ENCODE measurements around the gene IL5. TPM values are rescaled to one million over a fixed set of nuclear protein-coding genes. Genes with fewer than 3 reads are reported as not detected.

Gene IL5
- total and polyA plus RNA-seq, 10 donors: not detected

DNA sequence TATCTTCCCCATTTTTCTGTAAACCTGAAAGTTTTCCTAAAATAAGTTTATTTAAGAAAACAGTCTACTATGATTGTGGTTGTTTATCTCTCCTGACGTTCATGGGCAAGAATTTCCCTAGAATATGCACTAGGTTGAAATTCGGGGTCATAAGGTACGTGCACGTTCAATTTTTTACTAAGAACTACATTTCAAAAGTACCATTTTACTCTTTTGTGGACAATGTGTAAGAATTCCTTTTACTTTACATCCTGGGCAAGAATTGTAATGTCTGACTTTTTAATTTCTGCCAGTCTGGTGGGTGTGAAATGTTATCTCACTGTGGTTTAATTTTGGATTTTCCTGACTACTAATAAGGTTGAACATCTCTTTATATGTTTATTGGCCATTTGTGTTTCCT lies 12.4 kb downstream of the IL5 start:
- no peaks in the 10 kb centered on the region for H3K36me3 ChIP-seq
- no peaks in the 10 kb centered on the region for H3K9me3 ChIP-seq
- H3K4me3 ChIP-seq: no peak overlapping the region
- intact Hi-C loops (cut with DNase I; ENCODE audit: low total_unique reads): no loop called here
- no peaks in the 10 kb centered on the region for H3K27me3 ChIP-seq (replicated peaks in 1 of 7)
- H3K27ac ChIP-seq: no peak overlapping the region
- H3K4me1 ChIP-seq: peaks cover 10 to 32% (median 13%) of the 10 kb centered on the region in 6 donors
- 67 to 79% (median 74%) methylated on average over 4 of the region's 4 CpGs for WGBS, 5 donors
- TF ChIP-seq POLR2A (IDR thresholded peaks at IDR 0.05): no peak
- TF ChIP-seq POLR2AphosphoS5 (IDR thresholded peaks at IDR 0.05): no peak
- TF ChIP-seq, protein P1, sequence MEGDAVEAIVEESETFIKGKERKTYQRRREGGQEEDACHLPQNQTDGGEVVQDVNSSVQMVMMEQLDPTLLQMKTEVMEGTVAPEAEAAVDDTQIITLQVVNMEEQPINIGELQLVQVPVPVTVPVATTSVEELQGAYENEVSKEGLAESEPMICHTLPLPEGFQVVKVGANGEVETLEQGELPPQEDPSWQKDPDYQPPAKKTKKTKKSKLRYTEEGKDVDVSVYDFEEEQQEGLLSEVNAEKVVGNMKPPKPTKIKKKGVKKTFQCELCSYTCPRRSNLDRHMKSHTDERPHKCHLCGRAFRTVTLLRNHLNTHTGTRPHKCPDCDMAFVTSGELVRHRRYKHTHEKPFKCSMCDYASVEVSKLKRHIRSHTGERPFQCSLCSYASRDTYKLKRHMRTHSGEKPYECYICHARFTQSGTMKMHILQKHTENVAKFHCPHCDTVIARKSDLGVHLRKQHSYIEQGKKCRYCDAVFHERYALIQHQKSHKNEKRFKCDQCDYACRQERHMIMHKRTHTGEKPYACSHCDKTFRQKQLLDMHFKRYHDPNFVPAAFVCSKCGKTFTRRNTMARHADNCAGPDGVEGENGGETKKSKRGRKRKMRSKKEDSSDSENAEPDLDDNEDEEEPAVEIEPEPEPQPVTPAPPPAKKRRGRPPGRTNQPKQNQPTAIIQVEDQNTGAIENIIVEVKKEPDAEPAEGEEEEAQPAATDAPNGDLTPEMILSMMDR (IDR thresholded peaks at IDR 0.05 in 8 of 11, conservative IDR thresholded peaks at IDR 0.05 in 3 of 11): no peak
- DNase-seq: no peak

DNA sequence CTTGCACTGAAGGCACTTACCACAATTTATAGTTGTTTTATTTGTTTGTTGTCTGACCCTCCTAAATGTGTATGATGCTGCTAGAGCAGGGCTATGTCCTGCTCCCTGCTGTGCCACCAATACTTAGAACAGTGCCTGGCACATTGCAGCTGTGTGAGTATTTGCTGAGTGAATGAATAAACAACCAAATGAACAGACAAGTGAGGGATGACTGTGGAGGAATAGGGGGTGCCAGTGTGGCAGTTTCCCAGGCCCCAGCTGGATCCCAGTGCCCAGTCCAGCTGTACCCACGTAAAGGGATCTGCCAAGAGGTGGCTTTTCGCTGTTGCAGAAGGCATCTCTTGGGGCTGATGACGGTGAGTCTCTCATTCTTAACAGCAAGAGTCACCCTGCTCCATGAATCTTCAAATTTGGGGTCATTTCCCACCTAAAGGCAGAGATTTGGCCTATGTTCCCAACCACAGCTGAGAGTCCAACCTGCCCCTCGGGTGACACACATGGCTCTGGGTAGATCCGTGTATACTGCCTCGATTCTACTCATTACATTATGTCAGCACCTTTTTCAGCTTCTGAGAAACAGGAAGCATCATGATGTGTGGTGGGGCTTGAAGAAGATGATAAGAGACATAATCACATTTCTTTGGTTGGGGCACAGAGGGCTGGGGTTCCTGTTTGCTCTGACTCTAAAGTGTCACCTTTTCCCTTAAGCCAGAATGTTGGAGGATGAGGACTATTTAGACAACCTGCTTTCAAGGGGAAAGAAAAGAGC lies 14.3 kb downstream of the IL5 start:
- intact Hi-C loops (cut with DNase I; ENCODE audit: low total_unique reads): loop anchor here (10.0 kb wide), 1 partner anchor 286 kb away; the partner anchor contains the start of gene SOWAHA
- Histone ChIP-seq H3K27me3 (replicated peaks in 1 of 7) (no peaks in the 10 kb centered on the region), H3K36me3 (no peaks in the 10 kb centered on the region), H3K27ac (no peak overlapping the region), H3K4me3 (no peak overlapping the region), H3K9me3 (no peaks in the 10 kb centered on the region), H3K4me1 (peaks cover 13 to 47% (median 23%) of the 10 kb centered on the region in 6 donors)
- WGBS, 5 donors: 42 to 54% (median 46%) methylated on average over 6 of the region's 6 CpGs
- DNase-seq: no peak
- TF ChIP-seq POLR2A (IDR thresholded peaks at IDR 0.05) (no peak), POLR2AphosphoS5 (IDR thresholded peaks at IDR 0.05) (no peak)
- TF ChIP-seq, protein P1 (IDR thresholded peaks at IDR 0.05 in 8 of 11, conservative IDR thresholded peaks at IDR 0.05 in 3 of 11): no peak

DNA sequence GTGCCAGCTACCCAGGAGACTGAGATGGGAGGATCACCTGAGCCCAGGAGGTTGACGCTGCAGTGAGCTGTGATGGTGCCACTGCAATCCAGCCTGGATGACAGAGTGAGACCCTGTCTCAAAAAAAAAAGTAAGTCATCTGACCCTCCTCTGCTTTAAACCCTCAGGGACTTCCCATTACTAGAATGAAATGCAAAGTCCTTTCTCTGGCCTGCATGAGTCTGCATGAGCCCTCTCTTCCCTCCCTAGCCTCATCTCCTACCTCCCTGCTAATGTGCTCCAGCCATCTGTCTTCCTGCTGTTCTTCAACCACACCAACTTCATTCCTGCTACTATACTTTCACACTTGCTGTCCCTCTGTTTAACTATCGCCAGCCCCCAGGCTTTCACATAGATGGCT lies 15.3 kb downstream of the IL5 start:
- Histone ChIP-seq H3K36me3 (no peaks in the 10 kb centered on the region), H3K9me3 (no peaks in the 10 kb centered on the region), H3K27me3 (replicated peaks in 1 of 7) (no peaks in the 10 kb centered on the region), H3K4me3 (no peak overlapping the region), H3K27ac (no peak overlapping the region), H3K4me1 (peaks cover 13 to 47% (median 23%) of the 10 kb centered on the region in 6 donors)
- intact Hi-C loops (cut with DNase I; ENCODE audit: low total_unique reads): loop anchor here (10.0 kb wide), 1 partner anchor 287 kb away; the partner anchor contains the start of gene SOWAHA
- TF ChIP-seq POLR2A (IDR thresholded peaks at IDR 0.05) (no peak), POLR2AphosphoS5 (IDR thresholded peaks at IDR 0.05) (no peak)
- TF ChIP-seq, protein P1 (IDR thresholded peaks at IDR 0.05 in 8 of 11, conservative IDR thresholded peaks at IDR 0.05 in 3 of 11): no peak
- DNase-seq: no peak
- WGBS, 5 donors: 88 to 96% (median 92%) methylated on average over 2 of the region's 2 CpGs

DNA sequence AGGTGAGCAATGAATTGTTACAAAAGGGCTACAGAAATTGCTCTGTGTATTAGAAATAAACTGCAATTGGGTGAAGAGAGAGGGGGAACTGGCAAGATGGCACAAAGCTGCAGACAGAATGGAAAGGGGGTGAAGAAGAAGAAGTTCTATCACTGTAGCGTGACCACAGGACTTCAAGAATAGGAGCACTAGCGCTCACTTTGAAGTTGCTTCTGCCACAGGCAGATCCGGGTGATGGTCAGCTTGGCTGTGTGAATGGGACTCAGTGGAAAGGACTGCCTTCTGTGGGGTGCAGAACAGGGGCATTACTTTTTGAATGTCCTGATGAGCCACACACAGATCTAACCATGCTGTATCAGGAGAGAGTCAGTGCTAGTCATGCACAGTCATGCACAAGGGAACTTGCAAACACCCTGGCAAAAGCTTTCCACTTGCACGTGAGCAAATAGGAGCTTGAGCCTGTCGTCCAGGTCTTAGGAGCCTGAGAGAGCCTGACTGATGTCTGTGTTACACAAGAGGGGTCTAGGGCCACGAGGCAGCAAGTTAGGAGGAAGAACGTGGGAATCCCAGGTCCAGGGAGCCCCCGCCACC lies 16.3 kb downstream of the IL5 start:
- no peak for TF ChIP-seq POLR2AphosphoS5 (IDR thresholded peaks at IDR 0.05)
- TF ChIP-seq, protein P1 (IDR thresholded peaks at IDR 0.05 in 8 of 11, conservative IDR thresholded peaks at IDR 0.05 in 3 of 11): peak in 1 of 11 experiments; percentile 5
- Histone ChIP-seq H3K4me1 (peaks cover 13 to 47% (median 23%) of the 10 kb centered on the region in 6 donors), H3K9me3 (no peaks in the 10 kb centered on the region), H3K4me3 (peak overlapping the region in 1 of 8 donors; percentile 17), H3K36me3 (no peaks in the 10 kb centered on the region), H3K27ac (no peak overlapping the region), H3K27me3 (replicated peaks in 1 of 7) (no peaks in the 10 kb centered on the region)
- DNase-seq: no peak
- intact Hi-C loops (cut with DNase I; ENCODE audit: low total_unique reads): loop anchor here (10.0 kb wide), 1 partner anchor 288 kb away; the partner anchor contains the start of gene SOWAHA
- WGBS, 5 donors: 50 to 64% (median 55%) methylated on average over 7 to 8 of the region's 8 CpGs

All from spleen (tissue), 11 donors.